PC-9 (cell line): ENCODE results near the gene CYP4X1.

Source experiments
- CTCF ChIP-seq: fragments of 200-600 bp; sonication (generic); conservative IDR thresholded peaks from 2 replicates; pipeline ENCODE4 v1.6.1; 2017; ENCODE audit warnings: mixed run types, antibody characterized with exemption, mild to moderate bottlenecking, moderate library complexity
- EZH2 ChIP-seq: fragments of 200-600 bp; sonication (generic); IDR thresholded peaks from 2 replicates; pipeline ENCODE4 v1.8.0; 2017; ENCODE audit warnings: antibody characterized with exemption, low read depth

GRCh38 chr1:47023268-47024140, at the start of gene CYP4X1:
- TF ChIP-seq CTCF (no peak), EZH2 (no peak)
